Activated CD4-positive, alpha-beta T cell treated with anti-CD3 and anti-CD28 coated beads, Interleukin-2, amount 50 U/mL, for 1 hour (primary cell): ENCODE data around the gene MCTP2.

Experiments
- DNase-seq: peaks from one replicate; pipeline ENCODE4 v3.0.0-alpha.2; 2020

MCTP2 gene

DNA sequence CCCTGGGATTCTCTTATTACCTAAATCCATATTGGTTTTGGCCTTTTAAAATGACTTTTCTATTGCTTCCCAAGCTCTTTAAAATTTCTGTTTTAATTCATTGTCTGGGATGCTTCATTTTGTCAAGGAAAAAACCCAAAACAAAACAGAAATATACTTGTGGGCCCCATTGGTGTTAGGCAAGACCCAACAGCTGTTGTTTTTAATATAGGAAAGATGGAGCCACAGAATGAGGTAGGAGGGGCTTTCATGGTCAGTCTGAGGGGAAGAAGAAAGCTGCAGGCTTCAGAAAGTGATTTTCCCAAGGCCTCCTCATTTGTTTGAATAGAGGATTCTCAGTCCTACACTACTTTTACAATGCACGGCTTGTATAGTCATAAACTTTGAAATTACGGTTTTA lies 180.5 kb downstream of the MCTP2 start:
- DNase-seq, result no peak

DNA sequence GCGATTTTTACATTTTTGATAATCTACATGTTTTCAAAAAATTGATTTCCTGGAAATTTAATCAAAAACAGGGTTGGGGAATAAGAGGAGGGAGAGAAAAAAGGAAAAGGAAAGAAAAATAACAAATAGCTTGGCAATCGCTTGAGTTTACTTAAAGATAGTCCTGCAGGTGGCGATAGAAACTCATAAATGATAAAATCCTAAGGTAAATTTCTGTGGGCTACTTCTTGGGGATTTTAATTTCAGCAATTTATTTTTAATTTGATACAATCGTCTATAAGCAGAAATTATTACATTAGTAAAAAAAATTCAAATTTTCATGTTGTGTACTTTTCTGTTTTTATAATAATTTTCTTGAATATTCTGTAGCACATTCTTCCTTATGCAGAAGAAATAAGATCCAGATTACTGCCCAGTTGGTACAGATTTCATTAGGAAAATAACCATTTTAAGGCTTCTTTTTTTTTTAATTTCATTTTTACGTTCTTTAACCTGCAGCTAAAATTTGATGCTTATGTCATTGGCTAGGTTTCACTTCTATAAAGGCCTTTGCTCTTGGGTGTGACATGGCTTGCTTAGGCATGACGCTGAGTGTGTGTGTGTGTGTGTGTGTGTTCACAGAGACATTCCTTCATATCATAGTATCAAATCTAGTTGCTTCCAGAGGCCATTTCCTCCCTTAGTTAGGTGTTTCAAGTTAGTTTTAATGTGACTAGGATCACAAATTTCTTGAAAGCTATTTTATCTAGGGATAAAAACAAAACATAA lies 181.8 kb downstream of the MCTP2 start:
- no peak for DNase-seq

DNA sequence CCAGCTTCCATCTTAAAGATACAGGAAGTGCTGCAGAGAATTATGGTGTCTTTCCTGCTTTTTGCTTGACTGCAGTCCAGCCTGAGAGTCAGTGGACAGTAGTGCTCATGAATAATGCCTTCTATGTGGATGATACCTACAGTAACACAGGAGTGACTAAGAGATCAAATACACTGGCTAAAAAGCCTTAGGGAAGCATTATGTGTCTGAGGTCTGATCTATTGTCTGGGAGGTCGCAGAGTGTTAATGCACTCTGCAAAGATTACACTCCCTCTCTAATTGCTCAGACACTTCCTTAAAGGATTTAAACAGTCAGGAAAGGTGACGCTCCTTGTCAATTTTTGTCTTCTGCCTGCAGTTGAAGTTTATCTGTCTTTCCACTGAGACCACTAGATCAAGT lies 183.6 kb downstream of the MCTP2 start:
- no peak for DNase-seq

GRCh38 chr15:94416267-94416666 lies 184.9 kb downstream of the MCTP2 start:
- no peak for DNase-seq

GRCh38 chr15:94416820-94417219 lies 185.5 kb downstream of the MCTP2 start:
- no peak for DNase-seq

DNA sequence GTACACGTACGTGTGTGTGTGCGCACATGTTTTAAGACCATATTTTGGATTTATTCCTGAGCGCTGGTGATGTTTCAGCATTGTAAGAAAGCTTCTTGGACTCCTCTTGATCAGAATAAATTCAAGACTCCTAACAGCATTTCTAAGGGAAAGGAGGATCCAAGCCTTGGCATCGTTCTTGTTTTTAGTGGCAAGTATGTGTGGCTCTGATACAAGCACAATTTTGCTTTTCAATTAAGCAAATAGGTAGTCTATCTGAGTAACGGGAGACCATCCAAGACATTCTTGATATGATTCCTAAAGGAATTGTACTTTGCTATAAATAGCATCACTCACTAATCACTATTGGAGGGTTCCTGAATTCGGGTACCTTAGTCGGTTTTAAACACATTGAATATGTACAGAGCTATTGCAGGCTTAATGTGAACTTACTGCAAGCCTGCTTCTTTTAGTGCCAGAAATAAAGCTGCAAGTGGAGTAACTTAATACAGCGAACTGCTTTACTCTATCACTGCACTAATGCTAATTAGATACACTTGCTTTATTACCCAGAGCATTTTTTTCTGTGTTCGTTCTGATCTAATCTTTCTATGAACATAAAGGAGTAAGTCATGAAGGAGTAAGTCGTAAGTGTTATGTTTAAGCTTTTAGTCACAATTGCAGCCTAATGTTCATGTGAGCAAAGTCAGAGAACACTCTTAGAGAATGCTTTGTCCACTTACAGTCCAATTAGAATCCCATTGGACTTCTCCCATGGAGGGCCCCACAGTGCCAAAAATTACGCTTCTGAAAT lies 186.3 kb downstream of the MCTP2 start:
- no peak for DNase-seq

DNA sequence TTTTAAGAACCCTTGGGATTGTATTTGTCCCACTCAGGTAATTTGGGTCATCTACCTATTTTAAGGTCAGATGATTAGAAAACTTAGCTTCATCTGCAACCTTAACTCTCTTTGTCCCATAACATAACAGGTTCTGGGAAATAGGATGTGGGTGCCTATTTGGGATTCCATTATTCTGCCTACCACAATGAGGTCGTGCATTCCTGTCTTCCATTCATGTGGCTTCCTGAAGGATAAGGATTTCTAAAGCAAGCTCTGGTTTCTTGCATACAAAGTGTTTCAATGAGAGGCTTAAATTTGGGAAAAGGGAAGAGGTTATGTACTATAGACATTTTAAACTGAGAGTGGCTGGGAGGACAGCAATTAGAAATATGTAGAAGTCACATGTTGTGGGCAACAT lies 190.3 kb downstream of the MCTP2 start:
- DNase-seq, result no peak

DNA sequence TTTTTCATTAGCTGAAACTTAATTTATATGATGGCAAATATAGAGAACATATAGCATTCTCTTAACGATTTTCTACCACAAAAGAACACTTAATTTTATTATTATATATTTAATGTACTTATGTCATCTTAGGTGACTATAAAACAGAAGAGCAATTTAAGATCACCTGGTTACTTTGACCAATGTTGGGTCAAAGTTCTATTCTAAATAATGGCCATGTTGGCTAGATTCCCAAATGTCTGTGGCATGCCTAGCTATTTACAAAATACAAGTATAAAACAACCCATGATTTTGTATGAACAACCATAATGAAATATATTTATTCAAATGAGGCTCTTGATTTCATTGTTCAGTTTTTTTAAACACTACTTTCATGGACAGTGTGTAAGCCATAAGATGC lies 200.9 kb downstream of the MCTP2 start:
- DNase-seq, result no peak

- no peak for DNase-seq
Observed at GRCh38 chr15:94439158-94439557, 207.8 kb downstream of the MCTP2 start.

DNA sequence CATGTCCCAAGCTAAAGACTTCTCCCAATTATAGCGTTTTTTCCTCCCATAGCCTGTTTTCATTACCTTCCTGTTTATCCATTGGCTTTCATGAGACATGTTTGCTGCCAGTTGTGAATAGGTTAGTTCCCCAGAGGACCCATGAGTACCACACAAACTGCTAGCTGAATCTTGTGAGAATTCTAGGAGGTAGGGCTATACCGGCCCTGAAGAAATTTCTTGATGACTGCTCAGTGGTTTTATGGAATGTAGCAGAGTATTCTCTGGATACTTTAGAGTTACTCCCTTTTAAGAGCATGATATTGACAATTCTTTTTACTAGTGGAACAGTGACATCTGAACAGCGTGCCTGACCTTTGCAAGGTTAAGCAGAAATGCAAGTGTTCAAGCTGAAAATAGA lies 210.4 kb downstream of the MCTP2 start:
- no peak for DNase-seq

DNA sequence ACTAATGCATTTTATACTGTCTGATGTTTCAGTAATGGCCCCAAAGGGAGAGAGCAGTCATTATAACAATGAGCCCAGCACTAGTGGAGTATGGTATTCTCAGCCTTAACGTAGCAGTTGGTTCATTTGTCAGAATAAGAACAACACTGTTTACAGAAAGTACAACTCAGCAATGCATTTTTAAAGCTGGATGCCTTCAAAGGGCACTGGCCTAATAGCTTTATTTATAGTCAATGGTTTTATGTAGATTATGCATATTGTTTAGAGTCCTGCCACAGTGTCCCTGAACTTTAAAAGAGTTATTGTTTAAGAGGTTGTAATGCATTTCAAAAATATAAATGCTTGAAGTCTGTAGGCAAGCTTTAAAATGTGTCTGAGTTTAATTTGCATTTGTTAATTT lies 211.1 kb downstream of the MCTP2 start:
- DNase-seq, result no peak

GRCh38 chr15:94443186-94443585 lies 211.8 kb downstream of the MCTP2 start:
- DNase-seq, result no peak

DNA sequence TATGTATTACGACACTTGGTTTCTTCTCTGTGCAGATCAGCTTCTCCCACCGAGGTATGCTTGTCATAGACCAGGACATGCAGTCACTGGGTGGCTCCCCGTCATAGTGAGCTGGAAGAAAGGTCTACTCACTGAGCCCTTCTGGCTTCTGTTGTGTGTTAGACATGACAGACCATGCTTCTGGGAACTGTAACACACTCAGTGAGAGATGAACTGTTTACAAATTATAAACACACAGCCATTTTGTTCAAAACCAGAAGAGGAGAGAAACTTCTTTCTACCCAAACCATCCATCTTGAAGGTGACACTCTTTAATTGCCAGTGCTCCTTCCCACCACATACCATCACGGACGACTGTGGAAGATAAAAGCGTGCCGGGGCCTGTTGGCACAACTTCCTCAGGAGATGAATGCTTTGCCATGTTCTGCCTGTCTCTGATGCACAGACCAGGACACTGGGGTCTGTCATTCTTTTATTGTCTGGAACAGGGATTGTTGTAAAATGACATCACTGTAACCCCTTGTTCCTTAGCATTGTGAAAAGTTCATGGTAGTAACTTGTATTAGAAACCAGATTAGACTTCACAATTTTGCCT lies 214.3 kb downstream of the MCTP2 start:
- no peak for DNase-seq

DNA sequence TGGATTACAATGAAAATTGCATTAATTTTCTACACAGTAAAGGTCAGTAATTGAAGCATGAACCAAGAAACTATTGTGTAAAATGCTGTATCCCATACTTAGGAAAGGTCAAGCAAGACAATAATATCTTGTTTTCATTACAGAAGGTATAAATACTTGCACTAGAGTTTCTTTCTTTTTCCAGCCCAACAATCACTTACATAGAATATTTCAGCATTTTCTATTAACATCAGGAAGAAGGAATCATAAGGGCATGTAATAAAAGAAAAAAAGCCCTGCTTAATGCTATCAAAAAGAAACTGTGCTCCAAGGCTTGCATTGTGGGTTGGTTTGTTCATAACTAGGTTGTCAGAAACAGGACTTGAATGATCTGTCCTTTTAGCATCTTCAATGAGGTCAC lies 215.1 kb downstream of the MCTP2 start:
- DNase-seq, result no peak

DNA sequence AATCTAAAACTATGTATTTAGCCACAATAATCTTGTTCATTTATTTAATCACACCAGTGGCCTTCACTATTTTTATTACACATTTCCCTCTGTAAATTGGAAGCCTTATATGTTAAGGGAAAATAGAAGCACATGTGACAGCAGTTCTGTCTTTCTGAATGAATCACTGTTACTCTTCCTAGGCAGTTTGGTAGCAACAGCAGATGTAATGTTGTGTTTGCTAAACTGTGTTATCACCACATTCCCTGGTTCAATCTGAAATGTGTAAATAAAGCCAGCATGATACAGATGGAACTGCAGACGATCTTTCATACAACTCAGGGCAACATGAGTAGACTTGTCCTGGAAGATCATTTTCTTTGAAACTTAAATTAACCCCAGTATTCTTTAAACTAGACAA lies 220.1 kb downstream of the MCTP2 start:
- no peak for DNase-seq

DNA sequence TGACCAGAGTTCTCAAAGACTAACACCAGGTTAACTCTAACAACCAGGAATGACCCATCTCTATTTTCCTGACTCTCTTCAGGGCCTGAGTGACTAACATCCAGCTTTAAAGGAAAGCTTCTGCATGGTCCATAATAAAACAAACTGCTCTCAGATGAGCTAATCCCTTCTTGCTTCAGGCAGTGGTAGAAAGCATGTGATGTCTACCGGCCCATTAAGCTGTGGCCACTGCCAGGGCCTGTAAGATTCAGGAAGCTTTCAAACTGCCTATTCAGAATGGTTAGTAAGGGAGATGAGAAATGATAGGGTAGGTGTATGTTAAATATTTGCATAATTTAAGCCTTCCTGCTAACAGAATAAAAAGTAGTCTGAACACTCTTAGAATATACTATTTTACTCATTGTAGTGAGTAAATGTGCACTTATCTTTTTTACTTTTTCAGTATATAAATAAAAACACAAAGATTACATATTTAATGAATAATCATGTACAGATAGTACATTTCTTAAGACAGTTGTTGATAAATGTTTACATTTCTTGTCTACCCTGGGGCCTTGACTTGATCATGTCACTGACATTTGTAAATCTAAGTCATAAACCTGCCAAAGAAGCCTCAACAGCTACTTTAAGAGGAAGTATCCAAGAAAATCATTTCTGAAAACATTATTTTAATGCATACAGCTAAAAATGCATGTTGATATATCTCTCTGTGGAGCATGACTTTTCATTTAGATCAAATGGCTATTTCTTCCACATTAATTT lies 222.0 kb downstream of the MCTP2 start:
- no peak for DNase-seq

GRCh38 chr15:94455297-94455696 lies 223.9 kb downstream of the MCTP2 start:
- DNase-seq, result no peak

DNA sequence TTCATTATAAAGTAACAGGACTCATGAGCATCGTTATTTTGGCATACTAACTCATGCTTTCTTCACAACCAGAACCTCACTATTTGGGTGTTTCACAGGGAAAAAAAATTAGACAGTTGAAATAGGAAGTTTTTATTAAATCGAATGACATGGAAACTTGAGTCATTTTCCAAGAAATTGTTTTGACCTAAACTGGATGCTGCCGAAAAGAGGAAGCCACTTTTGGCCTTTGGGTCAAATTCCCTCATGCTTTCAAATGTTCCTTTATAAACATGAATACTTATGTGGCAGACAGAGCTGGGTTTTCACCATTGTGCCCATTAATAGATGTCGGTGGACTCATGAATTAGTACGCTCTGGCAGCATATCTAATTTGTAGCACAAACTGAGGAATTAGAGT lies 224.9 kb downstream of the MCTP2 start:
- DNase-seq, result no peak

DNA sequence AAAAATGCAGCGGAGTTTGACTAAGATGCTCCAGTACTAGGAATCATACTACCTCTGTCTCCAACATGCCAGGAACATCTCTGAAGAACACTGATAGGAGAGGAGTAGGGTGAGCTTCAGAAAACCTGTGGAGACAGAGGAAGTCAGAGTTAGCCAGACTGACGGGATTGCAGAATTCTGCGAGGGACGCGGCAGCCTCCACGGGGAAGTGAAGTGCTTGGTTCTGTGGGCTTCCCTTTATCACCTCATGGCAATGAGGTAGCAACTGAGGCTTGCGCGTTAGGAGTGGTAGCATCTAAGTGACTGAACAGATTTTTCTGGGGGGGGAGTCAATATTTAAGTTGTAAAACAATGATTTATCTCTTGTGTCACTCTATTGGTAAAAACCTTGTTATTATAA lies 226.3 kb downstream of the MCTP2 start:
- no peak for DNase-seq

DNA sequence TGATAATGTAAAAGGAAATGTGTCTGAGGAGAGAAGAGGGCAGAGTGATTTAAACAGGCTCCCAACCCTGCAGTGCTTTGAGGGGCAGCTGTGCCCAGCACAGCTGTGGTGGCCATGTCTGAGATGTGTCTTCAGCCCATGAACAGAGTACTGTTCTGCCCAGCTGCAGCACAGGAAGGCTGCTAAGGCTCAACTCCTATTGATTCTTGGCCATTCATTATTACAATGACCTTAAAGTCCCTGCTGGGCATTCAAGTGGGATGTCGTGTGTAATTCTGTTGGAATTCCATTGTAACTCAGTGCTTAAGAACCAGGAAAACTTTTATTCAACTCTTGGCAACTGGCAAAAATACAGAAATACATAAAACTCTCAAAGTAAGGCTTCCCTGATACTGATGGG lies 229.3 kb downstream of the MCTP2 start:
- DNase-seq, result no peak

GRCh38 chr15:94467034-94467433 lies 235.7 kb downstream of the MCTP2 start:
- no peak for DNase-seq

DNA sequence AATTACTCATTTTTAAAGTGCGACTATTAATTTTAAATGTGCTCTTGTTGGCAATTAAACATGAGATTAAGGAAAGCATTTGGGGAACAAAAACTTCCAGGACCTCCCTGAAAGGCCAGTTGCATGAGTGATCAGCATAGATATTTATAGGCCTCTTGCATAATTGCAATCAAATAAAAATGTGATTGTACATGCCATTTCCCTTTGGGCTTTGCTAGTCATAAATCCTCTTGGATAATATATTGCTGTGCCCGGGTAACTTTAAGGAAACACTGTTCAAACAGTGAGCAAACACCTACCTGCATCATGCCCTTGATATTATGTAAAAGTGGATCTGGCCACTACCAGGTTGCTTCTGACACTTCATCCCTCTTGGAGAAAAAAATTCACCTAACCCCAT lies 239.1 kb downstream of the MCTP2 start:
- DNase-seq, result no peak

DNA sequence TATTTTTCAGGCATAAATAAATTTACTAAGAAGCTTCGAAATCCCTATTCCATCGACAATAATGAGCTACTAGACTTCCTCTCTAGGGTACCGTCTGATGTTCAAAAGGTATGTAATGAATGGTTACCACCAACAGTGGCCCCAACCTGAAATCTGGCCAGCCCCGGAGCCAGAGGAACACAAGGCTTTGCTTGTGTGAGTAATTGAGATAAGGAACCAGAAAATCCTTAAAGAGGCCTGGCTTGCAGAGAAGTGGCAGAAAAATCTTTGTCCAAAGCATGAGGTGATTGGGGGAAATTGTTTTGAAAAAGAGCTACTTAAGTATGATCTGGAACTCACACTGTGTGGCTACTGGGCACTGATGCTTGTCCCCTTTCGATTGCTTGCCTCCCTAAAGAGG lies 245.3 kb downstream of the MCTP2 start:
- no peak for DNase-seq
